Limb (tissue), 2 donors: ENCODE results near the gene RTN4RL1.
"Not testable (repeated sequence)": the region's sequence is repeated elsewhere in the genome, so short reads cannot be mapped to it uniquely, and the experiment has no call there.

Experiments used
- DNase-seq, 2 donors: peaks; one replicate each; pipeline ENCODE4 v3.0.0-alpha.2; 2016; ENCODE audit errors: extremely low spot score in 2 of 2

Gene RTN4RL1

DNA sequence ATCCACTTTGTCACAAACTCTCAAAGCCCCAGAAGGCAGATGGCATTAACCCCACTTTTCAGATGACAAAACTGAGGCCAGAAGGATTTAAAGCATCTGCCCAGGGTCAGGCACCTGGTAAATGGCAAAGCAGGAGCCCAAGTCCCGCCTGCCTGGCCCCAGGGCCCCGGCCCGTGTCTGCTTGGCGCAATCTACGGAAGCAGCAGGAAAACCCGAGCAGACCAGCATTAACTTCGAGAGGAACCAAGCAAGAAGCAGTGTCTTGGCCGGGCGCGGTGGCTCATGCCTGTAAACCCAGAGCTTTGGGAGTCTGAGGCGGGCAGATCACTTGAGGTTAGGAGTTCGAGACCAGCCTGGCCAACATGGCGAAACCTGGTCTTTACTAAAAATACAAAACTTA lies 21.6 kb downstream of the RTN4RL1 start:
- DNase-seq = no peak

DNA sequence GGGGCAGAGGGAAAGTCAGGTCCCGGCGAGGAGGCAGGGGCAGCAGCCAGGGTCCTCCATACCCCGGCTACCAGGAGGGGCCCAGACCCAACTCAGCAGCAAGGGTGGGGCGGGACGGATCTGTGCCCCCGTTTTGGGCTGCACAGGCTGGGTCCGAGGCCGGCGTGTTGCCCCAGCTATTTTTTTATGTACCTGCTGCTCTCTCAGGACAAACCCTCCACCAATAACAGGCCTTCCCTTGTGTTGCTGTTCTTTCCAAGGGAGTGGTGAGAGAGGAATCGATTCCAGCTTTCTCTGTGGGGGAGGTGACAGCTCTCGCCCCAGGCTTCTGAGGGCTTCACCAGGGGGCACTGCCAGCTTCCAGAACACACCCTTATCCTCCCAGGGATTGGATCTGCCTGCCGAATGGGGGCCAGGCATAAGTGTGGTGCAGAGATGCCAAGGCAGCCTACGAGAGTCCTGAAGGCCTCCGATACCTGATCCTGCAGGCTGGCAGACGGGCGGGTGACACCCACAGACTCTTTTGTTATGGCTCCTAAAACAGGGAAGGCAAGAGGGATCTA lies 22.3 kb downstream of the RTN4RL1 start:
- no peak for DNase-seq

GRCh38 chr17:1999557-2000251 lies 25.4 kb downstream of the RTN4RL1 start:
- peak; percentile 56 to 67 for DNase-seq

DNA sequence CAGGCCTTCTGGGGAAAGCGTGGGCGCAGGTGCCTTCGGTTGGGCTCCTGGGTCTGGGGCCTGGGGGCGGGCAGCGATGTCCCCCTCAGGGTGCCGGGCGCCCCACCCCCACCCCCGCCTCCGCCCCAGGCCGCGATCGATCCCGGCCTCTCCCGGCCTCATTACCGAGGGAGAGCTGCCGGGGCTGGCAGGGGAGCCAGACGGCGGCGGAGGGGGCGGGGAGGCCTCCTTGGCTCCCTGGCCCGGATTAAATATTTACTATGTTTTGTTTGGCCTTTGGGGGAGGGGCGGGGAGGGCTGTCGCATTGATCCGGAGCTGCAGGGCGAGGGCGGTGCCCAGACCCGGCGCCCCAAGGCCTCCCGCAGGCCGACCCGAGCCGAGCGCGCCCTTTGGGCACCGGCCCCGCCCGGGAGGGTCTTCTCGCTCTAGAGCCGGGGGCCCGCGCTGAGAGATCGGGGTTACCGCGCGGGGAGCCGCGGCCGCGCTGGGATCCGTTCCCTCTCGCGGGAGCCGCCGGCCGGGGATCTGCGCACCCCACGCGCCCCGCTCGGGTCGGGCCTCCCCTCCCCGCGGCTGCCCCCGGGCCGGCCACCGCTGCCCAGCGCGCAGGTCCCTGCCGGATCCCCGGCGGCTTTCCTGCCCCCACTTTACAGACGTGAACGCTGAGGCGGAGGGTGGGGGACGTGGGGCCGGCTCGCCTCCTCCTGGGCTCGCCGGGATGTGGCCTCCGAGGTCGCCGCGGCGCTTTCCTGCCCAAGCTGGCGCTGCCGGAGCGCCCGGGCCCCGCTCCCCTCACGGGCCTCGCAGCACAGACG lies 27.0 kb downstream of the RTN4RL1 start:
- DNase-seq = peak in 1 of 2 donors; percentile 61

DNA sequence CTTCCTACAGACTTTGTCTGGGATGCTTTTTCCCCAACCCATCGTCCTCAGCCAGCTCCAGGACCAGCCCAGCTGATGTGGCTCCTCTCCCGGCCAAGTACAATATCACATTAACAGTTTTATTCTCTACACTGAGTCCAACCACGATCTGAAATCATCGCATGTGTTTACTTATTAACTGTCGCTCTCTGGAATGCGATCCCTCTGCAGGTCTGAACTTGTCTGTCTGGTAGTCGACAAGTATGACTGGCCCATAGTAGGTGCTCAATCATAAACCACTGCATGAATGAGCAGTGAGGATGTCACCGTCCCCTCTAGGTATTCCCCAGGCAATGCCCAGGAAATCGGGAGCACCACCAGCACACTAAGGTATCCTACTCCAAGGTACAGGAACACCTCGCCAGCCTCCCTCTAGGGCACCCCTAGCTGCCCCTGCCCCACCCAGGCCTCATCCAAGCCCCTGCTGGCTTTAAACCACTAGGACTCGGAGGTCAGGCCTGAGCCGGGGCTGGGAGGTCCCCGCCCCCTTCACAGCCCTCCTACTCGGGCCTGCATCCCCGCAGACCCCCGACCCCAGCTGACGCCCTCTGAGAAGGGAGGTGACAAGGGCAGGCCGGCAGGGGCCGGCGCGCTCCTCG lies 27.7 kb downstream of the RTN4RL1 start:
- DNase-seq = no peak

DNA sequence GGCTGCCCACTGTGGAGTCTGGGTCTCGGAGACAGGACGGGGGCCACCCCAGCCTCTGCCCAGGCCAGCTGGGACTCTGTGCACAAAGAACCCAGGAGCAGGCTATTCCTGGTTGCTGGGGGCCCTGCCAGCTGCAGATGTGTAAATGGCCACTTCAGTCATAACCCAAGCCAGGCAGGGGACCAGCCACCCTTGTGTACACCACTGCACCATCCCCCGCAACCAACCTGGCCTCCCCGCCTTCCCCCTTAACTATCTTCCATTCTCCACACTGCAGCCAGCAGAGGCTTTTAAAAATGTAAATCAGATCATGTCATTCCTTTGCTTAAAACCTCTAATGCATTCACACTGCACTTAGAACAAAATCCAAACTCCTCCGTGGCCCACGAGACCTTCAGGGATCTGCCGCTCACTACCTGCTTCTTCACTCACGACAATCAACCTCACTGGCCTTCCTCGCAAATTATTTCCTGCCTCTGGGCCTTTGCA lies 28.3 kb downstream of the RTN4RL1 start:
- DNase-seq = no peak

DNA sequence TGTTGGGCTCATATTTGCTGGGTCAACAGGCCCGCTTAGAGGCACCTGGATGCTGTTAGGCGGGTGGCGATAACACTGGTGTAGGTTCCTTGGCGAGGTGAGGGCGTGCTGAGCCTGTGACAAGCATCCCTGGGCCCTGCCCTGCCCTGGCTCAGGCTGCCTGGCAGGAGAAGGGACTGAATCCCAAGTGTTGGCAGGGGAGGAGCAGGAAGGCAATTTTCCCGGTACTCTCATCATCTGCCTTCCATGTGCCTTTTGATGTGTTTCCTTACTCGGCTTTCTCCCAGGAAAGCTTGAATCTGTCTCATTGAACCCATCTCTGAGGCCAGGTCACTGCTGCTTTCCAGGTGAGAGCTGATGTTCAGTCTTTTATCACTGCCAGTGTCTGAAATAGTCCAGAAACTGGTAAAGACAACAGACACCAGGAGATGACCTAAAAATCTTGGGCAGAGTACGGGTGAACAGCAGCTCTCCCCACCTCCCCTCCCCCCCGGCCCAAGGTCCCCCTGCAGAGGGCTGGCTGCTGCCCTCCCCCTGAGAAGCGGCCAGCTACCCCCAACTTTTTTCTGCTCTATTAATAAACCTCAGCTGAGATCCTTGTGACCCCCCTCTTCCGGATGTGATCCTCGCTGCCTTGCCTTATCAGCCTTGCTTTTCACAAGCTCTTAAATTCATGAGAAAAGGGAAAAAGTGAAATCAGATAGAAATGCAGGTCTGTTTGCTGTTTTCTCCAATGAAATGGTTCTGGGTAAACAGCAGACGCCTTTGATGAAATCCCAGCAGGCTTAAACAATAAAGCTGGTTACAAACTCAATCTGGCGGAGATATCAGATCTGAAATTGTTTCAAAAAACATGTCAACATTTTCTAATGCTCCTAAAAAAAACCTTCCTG lies 29.0 kb downstream of the RTN4RL1 start:
- no peak for DNase-seq

GRCh38 chr17:1995321-1995892 lies 29.7 kb downstream of the RTN4RL1 start:
- no peak for DNase-seq

DNA sequence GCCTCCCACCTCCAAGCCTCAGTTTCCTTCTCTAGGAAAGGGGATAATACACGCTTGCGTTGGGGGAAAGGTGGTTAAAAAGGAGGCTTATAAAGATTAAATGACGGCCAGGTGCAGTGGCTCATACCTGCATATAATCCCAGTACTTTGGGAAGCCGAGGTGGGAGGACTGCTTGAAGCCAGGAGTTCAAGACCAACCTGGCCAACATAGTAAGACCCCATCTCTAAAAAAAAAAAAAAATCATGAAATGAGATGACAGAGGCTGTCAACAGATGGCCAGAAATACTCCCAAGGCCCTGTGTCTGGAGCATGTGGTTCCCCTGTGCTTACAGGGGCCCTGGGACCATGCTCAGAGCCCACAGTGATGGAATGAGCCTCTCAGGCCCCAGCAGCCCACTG lies 30.4 kb downstream of the RTN4RL1 start:
- DNase-seq = no peak

DNA sequence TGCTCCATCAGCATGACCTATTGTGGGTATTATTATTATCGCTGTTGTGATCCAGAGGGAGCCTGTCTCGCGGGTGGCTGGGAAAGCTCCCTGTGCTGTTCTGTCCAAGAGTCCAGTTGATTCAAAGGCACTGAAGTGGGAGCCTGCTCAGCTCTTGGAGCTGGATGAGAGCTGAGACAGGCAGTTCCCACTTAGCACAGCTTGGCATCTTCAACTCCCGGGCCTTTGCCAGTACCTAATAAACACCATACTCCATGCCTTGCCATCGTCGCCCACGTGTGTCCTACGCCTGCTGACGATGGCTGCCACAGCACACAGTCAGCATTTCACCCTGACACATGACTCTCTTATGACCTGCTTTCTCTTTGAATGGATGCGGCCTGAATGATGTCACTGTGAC lies 32.6 kb downstream of the RTN4RL1 start:
- DNase-seq = no peak

DNA sequence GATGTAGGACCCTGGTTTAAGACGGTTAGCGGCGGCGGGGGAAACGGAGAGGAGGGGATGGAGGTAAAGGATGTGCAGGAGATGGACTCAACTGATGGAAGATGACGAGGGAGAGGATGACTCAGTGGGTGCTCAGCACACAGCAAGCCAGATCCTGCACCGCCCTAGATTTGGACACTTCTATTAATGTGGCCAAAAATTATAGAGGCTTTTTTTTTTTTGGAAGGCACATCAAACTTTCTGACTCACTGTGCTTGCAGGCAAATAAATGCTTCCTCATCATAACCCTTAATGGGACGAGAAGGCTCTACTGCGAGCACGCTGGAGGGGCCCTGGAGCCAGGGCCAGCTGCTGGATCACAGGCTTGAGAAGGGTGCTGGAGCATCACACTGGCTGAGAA lies 36.0 kb downstream of the RTN4RL1 start:
- no peak for DNase-seq

- no peak for DNase-seq
Observed at GRCh38 chr17:1986783-1987451, 38.2 kb downstream of the RTN4RL1 start.

DNA sequence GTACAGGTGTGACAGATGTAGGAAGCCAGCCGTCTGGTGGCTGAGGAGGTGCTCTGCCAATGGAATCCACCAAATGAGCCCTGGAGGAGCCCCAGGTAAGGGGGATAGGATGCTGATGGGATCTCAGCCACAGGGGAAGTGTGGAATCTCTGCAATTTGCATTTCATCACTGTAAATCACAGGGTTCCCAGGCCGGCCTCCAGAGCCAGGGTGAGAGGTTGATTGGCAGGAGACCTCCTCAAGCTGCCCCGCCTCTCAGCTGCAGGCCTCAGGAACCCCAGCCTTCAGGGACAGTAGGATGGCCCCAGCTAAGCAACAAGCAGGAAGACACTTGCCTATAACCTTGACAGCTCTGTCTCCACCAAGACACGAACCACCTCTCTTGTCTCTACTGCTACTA lies 39.4 kb downstream of the RTN4RL1 start:
- no peak for DNase-seq

DNA sequence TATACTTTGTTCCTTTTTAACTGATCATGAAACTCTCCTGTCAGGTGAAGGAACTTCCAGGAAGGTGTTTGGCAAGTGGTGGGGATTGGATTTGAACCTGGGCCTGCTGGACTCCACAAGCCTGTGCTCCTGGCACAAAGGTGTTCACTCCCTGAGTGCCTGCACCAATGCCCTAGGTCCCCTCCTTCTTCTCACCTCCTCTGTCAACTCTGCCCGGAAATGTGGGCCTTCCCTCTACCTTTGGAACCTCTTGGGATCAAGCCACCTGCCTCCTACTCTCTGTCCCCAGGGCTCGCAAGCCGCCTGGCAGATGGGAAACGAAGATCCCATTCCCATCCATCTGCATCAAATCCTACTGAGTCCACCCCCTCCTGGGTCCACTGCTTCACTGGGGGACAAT lies 40.0 kb downstream of the RTN4RL1 start:
- no peak for DNase-seq

DNA sequence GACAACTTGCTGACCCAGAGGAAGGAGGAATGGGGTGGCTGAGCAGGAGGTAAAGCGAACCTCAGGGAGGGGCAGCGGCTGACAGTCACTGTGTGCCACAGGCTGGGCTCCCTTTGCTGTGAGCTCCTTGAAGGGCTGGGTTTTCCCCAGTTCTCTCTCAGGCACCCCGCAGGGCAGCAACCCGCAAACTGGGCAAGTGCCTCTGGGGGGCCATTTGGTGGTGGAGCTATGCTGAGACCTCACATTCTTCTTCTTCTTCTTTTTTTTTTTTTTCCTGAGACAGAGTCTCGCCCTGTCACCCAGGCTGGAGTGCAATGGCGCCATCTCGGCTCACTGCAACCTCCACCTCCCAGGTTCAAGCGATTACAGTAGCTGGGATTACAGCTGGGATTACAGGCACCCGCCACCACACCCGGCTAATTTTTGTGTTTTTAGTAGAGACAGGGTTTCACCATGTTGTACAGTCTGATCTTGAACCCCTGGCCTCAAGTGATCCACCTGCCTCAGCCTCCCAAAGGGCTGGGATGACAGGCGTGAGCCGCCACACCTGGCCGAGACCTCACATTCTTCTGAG lies 42.3 kb downstream of the RTN4RL1 start:
- not testable (repeated sequence) for DNase-seq

- no peak for DNase-seq
Observed at GRCh38 chr17:1980665-1981250, 44.4 kb downstream of the RTN4RL1 start.

- no peak for DNase-seq
Observed at GRCh38 chr17:1979182-1979985, 45.8 kb downstream of the RTN4RL1 start.

DNA sequence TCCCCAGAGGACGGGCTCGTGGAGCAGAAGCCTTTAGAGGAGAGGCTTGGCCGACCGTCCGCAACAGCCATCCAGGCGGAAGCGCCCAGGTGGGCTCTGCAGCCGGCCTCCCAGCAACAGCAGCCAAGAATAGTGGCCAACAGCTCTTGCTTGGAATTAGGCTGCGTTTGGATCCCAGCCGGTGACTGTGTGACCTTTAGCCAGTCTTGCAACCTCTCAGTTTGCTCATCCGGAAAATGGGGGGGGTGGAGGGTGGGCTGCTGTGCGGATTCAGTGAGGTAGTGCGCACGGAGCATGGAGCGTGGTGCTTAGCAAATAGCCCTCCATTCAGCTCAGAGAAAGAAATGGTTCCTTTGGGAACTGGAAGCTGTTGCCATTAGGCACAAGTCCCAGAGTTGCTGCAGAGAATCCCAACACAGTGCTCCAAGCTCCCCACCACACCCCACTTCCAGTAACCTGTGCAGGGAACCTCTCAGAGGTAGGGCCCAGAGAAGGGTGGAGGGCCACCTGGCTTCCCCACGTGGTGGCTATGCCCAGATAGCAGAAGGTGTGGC lies 46.7 kb downstream of the RTN4RL1 start:
- DNase-seq = no peak
